CD4-positive, alpha-beta T cell (primary cell): ENCODE data around the gene PSMD8. TPM values are rescaled to one million over a fixed set of nuclear protein-coding genes. Genes with fewer than 3 reads are reported as not detected.

Source experiments
- ATAC-seq: fragments of 200-7000 bp; cut with Tn5 transposase; one replicate; pipeline ENCODE4 v1.10.0; 2022; ENCODE audit warnings: mild to moderate bottlenecking; ENCODE audit not compliant: poor library complexity
- CTCF ChIA-PET: fragments of 350-600 bp; sonication (Branson Sonifier 250); formaldehyde crosslinking; loops from one replicate; lab custom pipeline; 2021; ENCODE audit warnings: antibody characterized with exemption, inconsistent platforms; lab: Charles Lee
- POLR2A ChIA-PET: fragments of 350-600 bp; sonication (Branson Sonifier 250); formaldehyde crosslinking; loops from one replicate; lab custom pipeline; 2021; ENCODE audit warnings: antibody characterized with exemption, inconsistent platforms; lab: Charles Lee
- DNase-seq, 14 experiments: peaks; one replicate each; pipeline ENCODE4 v3.0.0-alpha.2; 2013 to 2020; ENCODE audit warnings: mixed read lengths in 2 of 14
- H3K27ac ChIP-seq, 2 donors: one replicate each; pipeline versions ENCODE4 v1.5.1 to v1.7.0; 2013; ENCODE audit warnings: low read length in 2 of 2, low read depth in 1 of 2, mild to moderate bottlenecking in 1 of 2
- H3K27me3 ChIP-seq, 2 experiments: 1 replicate in 1 of 2; 2 replicates in 1 of 2; pipeline versions ENCODE4 v1.6.1 to v1.7.0; 2013; ENCODE audit warnings: low read length in 2 of 2, control low read depth in 1 of 2, mild to moderate bottlenecking in 1 of 2, moderate library complexity in 1 of 2; ENCODE audit not compliant: insufficient read depth in 2 of 2, control insufficient read depth in 1 of 2
- H3K36me3 ChIP-seq: one replicate; pipeline ENCODE4 v1.6.1; 2013; ENCODE audit warnings: low read length, control low read depth; ENCODE audit not compliant: insufficient read depth
- H3K4me1 ChIP-seq: one replicate; pipeline ENCODE4 v1.6.1; 2013; ENCODE audit warnings: low read length, control low read depth; ENCODE audit not compliant: insufficient read depth
- H3K4me3 ChIP-seq: one replicate; pipeline ENCODE4 v1.5.1; 2013; ENCODE audit warnings: mild to moderate bottlenecking, low read length, moderate library complexity
- H3K9me3 ChIP-seq, 2 experiments: 1 replicate in 1 of 2; 2 replicates in 1 of 2; pipeline versions ENCODE4 v1.6.1 to v1.7.0; 2013; ENCODE audit warnings: low read length in 2 of 2, mild to moderate bottlenecking in 2 of 2, control low read depth in 1 of 2, moderate library complexity in 1 of 2; ENCODE audit not compliant: control insufficient read depth in 1 of 2, insufficient read depth in 1 of 2
- H3K27ac Mint-ChIP-seq: one replicate; pipeline ENCODE4 v1.8.0; 2020; ENCODE audit warnings: mixed read lengths
- H3K27me3 Mint-ChIP-seq: one replicate; pipeline ENCODE4 v1.8.0; 2021; ENCODE audit warnings: mixed read lengths
- H3K36me3 Mint-ChIP-seq: one replicate; pipeline ENCODE4 v1.8.0; 2021; ENCODE audit warnings: low read depth, mixed read lengths
- H3K4me1 Mint-ChIP-seq: one replicate; pipeline ENCODE4 v1.8.0; 2021; ENCODE audit warnings: low read depth, mixed read lengths
- H3K4me3 Mint-ChIP-seq: one replicate; pipeline ENCODE4 v1.8.0; 2020; ENCODE audit warnings: mild to moderate bottlenecking, mixed read lengths
- H3K9me3 Mint-ChIP-seq: one replicate; pipeline ENCODE4 v1.8.0; 2020; ENCODE audit warnings: mixed read lengths
- intact Hi-C, 2 experiments: fragments of 100-400 bp; cut with DNase I in 1 of 2; cut with micrococcal nuclease in 1 of 2; formaldehyde crosslinking; loops; one replicate each; pipeline versions ENCODE4 v1.15.1 to v1.9.0; 2023 to 2025; cut with DNase I, micrococcal nuclease
- total RNA-seq, 174 experiments: library from RNA in 2 of 174; stranded (reverse) in 2 of 174; gene quantifications; one replicate each; pipeline ENCODE4 v1.2.3 and lab custom pipeline; 2021 to 2026
- TF ChIP-seq, protein P1 (sequence below): fragments of 200-600 bp; IDR thresholded peaks from one replicate; pipeline ENCODE4 v1.8.0; 2022; ENCODE audit warnings: antibody characterized with exemption, mild to moderate bottlenecking

The PSMD8 gene
- total RNA-seq, 2 experiments from 2014 or later, result 61.2 to 64.4 TPM

DNA sequence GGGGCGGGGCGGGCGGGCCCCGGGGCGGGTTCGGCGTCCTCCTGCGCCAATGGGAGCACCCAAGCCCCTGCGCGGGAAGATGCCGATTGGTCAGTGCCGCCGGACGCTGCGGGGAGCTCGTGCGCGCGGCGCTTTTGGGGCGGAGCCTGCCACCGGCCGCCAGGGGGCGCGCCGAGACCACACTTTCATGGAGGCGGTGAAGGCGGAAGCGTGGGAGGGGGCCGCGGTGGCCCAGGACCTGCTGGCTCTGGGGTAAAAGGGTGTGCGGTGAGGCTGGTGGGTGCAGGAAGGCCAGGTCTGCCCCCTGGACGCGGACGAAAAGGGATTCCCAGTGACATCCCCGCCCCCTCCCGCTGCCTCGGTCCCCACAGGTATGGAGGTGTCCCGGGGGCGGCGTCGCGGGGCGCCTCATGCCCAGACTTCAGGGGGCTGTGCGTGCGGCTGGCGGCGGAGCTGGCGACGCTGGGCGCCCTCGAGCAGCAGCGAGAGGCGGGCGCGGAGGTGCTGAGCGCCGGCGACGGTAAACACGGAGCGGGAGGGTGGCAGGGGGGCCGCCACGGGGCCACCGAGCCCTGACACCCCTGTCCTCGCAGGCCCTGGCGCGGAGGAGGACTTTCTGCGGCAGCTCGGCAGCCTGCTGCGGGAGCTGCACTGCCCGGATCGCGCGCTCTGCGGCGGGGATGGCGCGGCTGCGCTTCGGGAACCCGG lies 28.8 kb downstream of the PSMD8 start, which contains the start of gene FAM98C:
Gene FAM98C (plus strand): TSS at position 127 of the 708 bp plus-strand sequence. CDS start 61 bp downstream, at position 188.
- peak within 1 kb of the TSS; percentile 91 for H3K27ac Mint-ChIP-seq
- H3K9me3 ChIP-seq, result no peaks in the 10 kb centered on the region
- H3K36me3 Mint-ChIP-seq, result peaks cover 29% of the 10 kb centered on the region
- peaks cover 22% of the 10 kb centered on the region for H3K36me3 ChIP-seq
- H3K27me3 ChIP-seq, result no peaks in the 10 kb centered on the region
- H3K4me3 ChIP-seq, result peak within 1 kb of the TSS; percentile 74
- peak within 1 kb of the TSS; percentile 97 for H3K4me3 Mint-ChIP-seq
- CTCF ChIA-PET, result interaction anchor here (0.7 to 3.1 kb wide), 36 partner anchors 9 to 1033 kb away, joined by 3 to 45 read pairs (median 5); partner anchors contain the start of genes ACTN4, CATSPERG, EIF3K and GGN
- H3K4me1 ChIP-seq, result peaks cover 26% of the 10 kb centered on the region
- H3K9me3 Mint-ChIP-seq, result no peaks in the 10 kb centered on the region
- TF ChIP-seq, protein P1, sequence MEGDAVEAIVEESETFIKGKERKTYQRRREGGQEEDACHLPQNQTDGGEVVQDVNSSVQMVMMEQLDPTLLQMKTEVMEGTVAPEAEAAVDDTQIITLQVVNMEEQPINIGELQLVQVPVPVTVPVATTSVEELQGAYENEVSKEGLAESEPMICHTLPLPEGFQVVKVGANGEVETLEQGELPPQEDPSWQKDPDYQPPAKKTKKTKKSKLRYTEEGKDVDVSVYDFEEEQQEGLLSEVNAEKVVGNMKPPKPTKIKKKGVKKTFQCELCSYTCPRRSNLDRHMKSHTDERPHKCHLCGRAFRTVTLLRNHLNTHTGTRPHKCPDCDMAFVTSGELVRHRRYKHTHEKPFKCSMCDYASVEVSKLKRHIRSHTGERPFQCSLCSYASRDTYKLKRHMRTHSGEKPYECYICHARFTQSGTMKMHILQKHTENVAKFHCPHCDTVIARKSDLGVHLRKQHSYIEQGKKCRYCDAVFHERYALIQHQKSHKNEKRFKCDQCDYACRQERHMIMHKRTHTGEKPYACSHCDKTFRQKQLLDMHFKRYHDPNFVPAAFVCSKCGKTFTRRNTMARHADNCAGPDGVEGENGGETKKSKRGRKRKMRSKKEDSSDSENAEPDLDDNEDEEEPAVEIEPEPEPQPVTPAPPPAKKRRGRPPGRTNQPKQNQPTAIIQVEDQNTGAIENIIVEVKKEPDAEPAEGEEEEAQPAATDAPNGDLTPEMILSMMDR, result peak; percentile 97
- peak; percentile 95 for ATAC-seq
- peak within 1 kb of the TSS; percentile 75 to 81 for H3K27ac ChIP-seq
- DNase-seq, result peak; percentile 96 to 99 (median 98)
- peaks cover 16% of the 10 kb centered on the region for H3K4me1 Mint-ChIP-seq
- H3K27me3 Mint-ChIP-seq, result no peaks in the 10 kb centered on the region
- POLR2A ChIA-PET, result interaction anchor here (0.5 to 4.1 kb wide), 48 partner anchors 9 to 1033 kb away, joined by 3 to 73 read pairs (median 5); partner anchors contain the start of genes ACTN4, CATSPERG, ECH1 and EIF3K
- intact Hi-C loops, result loop anchor here (1.0 to 10.0 kb wide), 13 partner anchors 14 to 549 kb away; partner anchors contain the start of genes EIF3K (in 2 of the 2), MAP4K1 (in 2 of the 2), MRPS12 (in 2 of the 2) and PSMD8 (in 2 of the 2)

DNA sequence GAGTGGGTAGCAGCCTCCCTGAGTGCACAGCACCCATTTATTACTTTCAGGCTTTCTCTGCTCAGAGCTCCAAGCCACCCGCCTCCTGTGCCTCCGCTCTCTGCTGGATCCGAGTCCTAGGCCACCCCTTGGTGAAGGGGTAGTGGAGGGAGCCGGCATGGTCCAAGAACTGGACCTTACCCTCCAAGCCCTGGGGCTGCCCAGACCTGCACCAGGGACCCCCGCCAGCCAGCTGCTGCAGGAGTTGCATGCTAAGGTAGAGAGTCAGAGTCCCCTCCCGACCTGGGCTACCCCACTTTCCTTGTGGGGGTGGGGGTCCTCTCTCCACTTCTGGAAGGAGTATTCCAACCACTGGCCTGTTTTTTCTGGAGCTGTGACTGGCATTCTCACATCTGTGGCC lies 30.5 kb downstream of the PSMD8 start:
- H3K4me3 ChIP-seq, result no peak overlapping the region
- ChIA-PET CTCF (interaction anchor here (0.9 to 3.0 kb wide), 3 partner anchors 16 to 232 kb away, joined by 3 to 45 read pairs (median 18); partner anchors contain the start of genes GGN and SPRED3), POLR2A (interaction anchor here (2.7 to 4.1 kb wide), 3 partner anchors 31 to 365 kb away, joined by 8 to 73 read pairs (median 36); partner anchors contain the start of genes EIF3K, MAP4K1 and PSMD8)
- H3K4me1 Mint-ChIP-seq, result peaks cover 16% of the 10 kb centered on the region
- DNase-seq (no peak), ATAC-seq (no peak)
- intact Hi-C loops, result loop anchor here (5.0 to 10.0 kb wide), 4 partner anchors 112 to 547 kb away; partner anchors contain the start of genes EIF3K (in 2 of the 2) and MAP4K1 (in 2 of the 2)
- H3K27ac Mint-ChIP-seq, result peak overlapping the region; percentile 39
- H3K4me1 ChIP-seq, result peaks cover 26% of the 10 kb centered on the region
- peaks cover 27% of the 10 kb centered on the region for H3K36me3 ChIP-seq
- no peaks in the 10 kb centered on the region for H3K9me3 ChIP-seq
- no peaks in the 10 kb centered on the region for H3K9me3 Mint-ChIP-seq
- no peaks in the 10 kb centered on the region for H3K27me3 ChIP-seq
- H3K4me3 Mint-ChIP-seq, result peak overlapping the region; percentile 54
- H3K27me3 Mint-ChIP-seq, result no peaks in the 10 kb centered on the region
- no peak overlapping the region for H3K27ac ChIP-seq
- peaks cover 29% of the 10 kb centered on the region for H3K36me3 Mint-ChIP-seq
- TF ChIP-seq, protein P1, result no peak

DNA sequence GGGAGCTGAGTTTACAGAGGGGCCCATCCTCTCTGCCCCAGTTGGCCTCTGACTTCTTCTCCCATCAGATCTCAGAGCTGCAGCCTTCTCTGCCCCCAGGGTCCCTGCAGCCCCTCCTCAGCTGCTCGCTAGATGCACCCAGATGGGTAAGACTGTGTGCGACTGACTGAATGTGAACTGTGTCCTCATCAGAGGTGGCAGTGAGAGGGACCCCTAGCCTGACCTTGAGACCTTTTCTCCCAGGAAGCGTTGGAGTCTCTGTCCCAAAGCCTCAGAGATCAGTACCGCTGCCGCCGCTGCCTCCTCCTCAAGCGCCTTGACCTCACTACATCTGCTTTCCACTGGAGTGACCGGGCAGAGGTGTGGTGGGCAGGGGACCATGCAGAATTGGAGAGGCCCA lies 30.9 kb downstream of the PSMD8 start:
- peak overlapping the region; percentile 39 for H3K27ac Mint-ChIP-seq
- peaks cover 16% of the 10 kb centered on the region for H3K4me1 Mint-ChIP-seq
- H3K4me1 ChIP-seq, result peaks cover 26% of the 10 kb centered on the region
- H3K27me3 ChIP-seq, result no peaks in the 10 kb centered on the region
- H3K27me3 Mint-ChIP-seq, result no peaks in the 10 kb centered on the region
- DNase-seq (no peak), ATAC-seq (no peak)
- H3K4me3 Mint-ChIP-seq, result peak overlapping the region; percentile 62
- H3K36me3 ChIP-seq, result peaks cover 27% of the 10 kb centered on the region
- peaks cover 29% of the 10 kb centered on the region for H3K36me3 Mint-ChIP-seq
- H3K9me3 ChIP-seq, result no peaks in the 10 kb centered on the region
- no peaks in the 10 kb centered on the region for H3K9me3 Mint-ChIP-seq
- intact Hi-C loops, result loop anchor here in 1 of 2 experiments (10.0 kb wide), 1 partner anchor 140 kb away; no protein-coding TSS in a partner anchor
- ChIA-PET POLR2A (interaction anchor here (4.1 kb wide), 1 partner anchor 31 kb away, joined by 73 read pairs; the partner anchor contains the start of gene PSMD8), CTCF (interaction anchor here (0.9 kb wide), 1 partner anchor 229 kb away, joined by 3 read pairs; no protein-coding TSS in a partner anchor)
- TF ChIP-seq, protein P1, result no peak
- no peak overlapping the region for H3K27ac ChIP-seq
- no peak overlapping the region for H3K4me3 ChIP-seq
